ENCODE results near the gene SNX2.

GRCh38 chr5:122785294-122785693, 10.4 kb downstream of the SNX2 start:
- no peak for TF ChIP-seq CTCF (IDR thresholded peaks at IDR 0.05)
- no peak for TF ChIP-seq EP300 (IDR thresholded peaks at IDR 0.05)
- TF ChIP-seq POLR2A (IDR thresholded peaks at IDR 0.05) = no peak
- TF ChIP-seq POLR2AphosphoS5 (IDR thresholded peaks at IDR 0.05) = no peak

Measured in sigmoid colon (tissue), 4 donors.